K562 (cell line): Measurements from ENCODE around the gene ERBB3. TPM values are rescaled to one million over a fixed set of nuclear protein-coding genes. Genes with fewer than 3 reads are reported as not detected.

Source experiments
- ARID1B ChIP-seq: fragments of 450-650 bp; IDR thresholded peaks from 2 replicates; pipeline ENCODE4 v1.6.1; 2016; ENCODE audit warnings: antibody characterized with exemption, mild to moderate bottlenecking, inconsistent platforms
- JUNB ChIP-seq: fragments of 450-650 bp; formaldehyde crosslinking; conservative IDR thresholded peaks from 2 replicates; pipeline ENCODE4 v1.4.0; 2020; ENCODE audit warnings: mild to moderate bottlenecking
- KDM1A ChIP-seq, 2 experiments: fragments of 450-650 bp; IDR thresholded peaks; 2 replicates each; pipeline ENCODE4 v1.6.1; 2016; ENCODE audit warnings: mild to moderate bottlenecking in 2 of 2
- MCM3 ChIP-seq: fragments of 450-650 bp; IDR thresholded peaks from 2 replicates; pipeline ENCODE4 v1.6.1; 2016
- MCM7 ChIP-seq, 2 experiments: fragments of 450-650 bp; IDR thresholded peaks; 2 replicates each; pipeline ENCODE4 v1.6.1; 2016 to 2018
- TFAM ChIP-seq: fragments of 250-450 bp; sonication (Bioruptor Pico); conservative IDR thresholded peaks from 2 replicates; pipeline ENCODE4 v1.5.0; 2021; ENCODE audit warnings: mild to moderate bottlenecking, moderate library complexity
- ZFP36 ChIP-seq: fragments of 150-350 bp; IDR thresholded peaks from 2 replicates; pipeline ENCODE4 v1.6.1; 2018; ENCODE audit warnings: low read length, low read depth; ENCODE audit not compliant: partially characterized antibody
- ZNF507 ChIP-seq: conservative IDR thresholded peaks from 2 replicates; pipeline ENCODE4 v1.6.1; 2017; ENCODE audit warnings: missing genetic modification characterization, missing compliant biosample characterization
- polyA plus RNA-seq, 8 experiments: library from polyadenylated mRNA; depleted of rRNA in 4 of 8; stranded (reverse) in 5 of 8; unstranded in 3 of 8; fragments of >200 nt; fragmentation: Nextera tagmentation in 2 of 8; fragmentation: Illumina TruSeq in 1 of 8; extraction: Ambion mirVana in 2 of 8; extraction: Trizol in 1 of 8; gene quantifications; 2 replicates each; pipeline versions ENCODE4 v1.2.1 to v1.2.3, GENCODE V29; 2011 to 2014; ENCODE audit warnings: inconsistent platforms in 1 of 8, missing spikeins in 1 of 8
- total RNA-seq, 7 experiments: library from RNA; depleted of rRNA in 6 of 7; stranded (reverse); fragments of >200 nt in 6 of 7; fragmentation: Illumina TruSeq in 2 of 7; extraction: Trizol in 2 of 7; gene quantifications; 2 replicates each; pipeline versions ENCODE4 v1.2.1 to v1.2.3, GENCODE V29; 2011 to 2021; ENCODE audit warnings: low replicate concordance in 1 of 7
- TF ChIP-seq, protein P1 (sequence below): fragments of 450-650 bp; formaldehyde crosslinking; IDR thresholded peaks from 2 replicates; pipeline ENCODE4 v1.4.0; 2020; ENCODE audit warnings: mild to moderate bottlenecking, mixed read lengths
- TF ChIP-seq, protein P2 (sequence below): sonication (generic); formaldehyde crosslinking; IDR thresholded peaks from 2 replicates; pipeline ENCODE4 v1.8.0; 2022; ENCODE audit warnings: mild to moderate bottlenecking, missing genetic modification reagents
- TF ChIP-seq, protein P3 (sequence below): sonication (generic); formaldehyde crosslinking; IDR thresholded peaks from 2 replicates; pipeline ENCODE4 v1.8.0; 2022; ENCODE audit warnings: mild to moderate bottlenecking, missing genetic modification reagents, borderline replicate concordance
- TF ChIP-seq, protein P4 (sequence below), 2 experiments: fragments of 200-800 bp in 1 of 2; sonication (Bioruptor generic) in 1 of 2; sonication (generic) in 1 of 2; formaldehyde crosslinking in 1 of 2; IDR thresholded peaks in 1 of 2; conservative IDR thresholded peaks in 1 of 2; 2 replicates each; pipeline versions ENCODE4 v1.5.0 to v1.6.1; 2016 to 2020; ENCODE audit warnings: missing compliant biosample characterization in 1 of 2, missing genetic modification characterization in 1 of 2, missing genetic modification reagents in 1 of 2
- TF ChIP-seq, protein P5 (sequence below): fragments of 250-450 bp; sonication (Bioruptor Pico); IDR thresholded peaks from 2 replicates; pipeline ENCODE4 v1.6.1; 2021; ENCODE audit warnings: mild to moderate bottlenecking
- TF ChIP-seq, protein P6 (sequence below): fragments of 250-450 bp; sonication (Bioruptor Pico); IDR thresholded peaks from 2 replicates; pipeline ENCODE4 v1.4.0; 2020; ENCODE audit warnings: mild to moderate bottlenecking, moderate library complexity
- TF ChIP-seq, protein P7 (sequence below): sonication (generic); formaldehyde crosslinking; IDR thresholded peaks from 2 replicates; pipeline ENCODE4 v1.8.1; 2022; ENCODE audit warnings: missing genetic modification reagents

The ERBB3 gene
- total and polyA plus RNA-seq, 9 of the 15 experiments (the other 6 are each of a cell fraction or from before 2014, with no cell fraction given): 1.5 to 5.4 (median 3.8) TPM

DNA sequence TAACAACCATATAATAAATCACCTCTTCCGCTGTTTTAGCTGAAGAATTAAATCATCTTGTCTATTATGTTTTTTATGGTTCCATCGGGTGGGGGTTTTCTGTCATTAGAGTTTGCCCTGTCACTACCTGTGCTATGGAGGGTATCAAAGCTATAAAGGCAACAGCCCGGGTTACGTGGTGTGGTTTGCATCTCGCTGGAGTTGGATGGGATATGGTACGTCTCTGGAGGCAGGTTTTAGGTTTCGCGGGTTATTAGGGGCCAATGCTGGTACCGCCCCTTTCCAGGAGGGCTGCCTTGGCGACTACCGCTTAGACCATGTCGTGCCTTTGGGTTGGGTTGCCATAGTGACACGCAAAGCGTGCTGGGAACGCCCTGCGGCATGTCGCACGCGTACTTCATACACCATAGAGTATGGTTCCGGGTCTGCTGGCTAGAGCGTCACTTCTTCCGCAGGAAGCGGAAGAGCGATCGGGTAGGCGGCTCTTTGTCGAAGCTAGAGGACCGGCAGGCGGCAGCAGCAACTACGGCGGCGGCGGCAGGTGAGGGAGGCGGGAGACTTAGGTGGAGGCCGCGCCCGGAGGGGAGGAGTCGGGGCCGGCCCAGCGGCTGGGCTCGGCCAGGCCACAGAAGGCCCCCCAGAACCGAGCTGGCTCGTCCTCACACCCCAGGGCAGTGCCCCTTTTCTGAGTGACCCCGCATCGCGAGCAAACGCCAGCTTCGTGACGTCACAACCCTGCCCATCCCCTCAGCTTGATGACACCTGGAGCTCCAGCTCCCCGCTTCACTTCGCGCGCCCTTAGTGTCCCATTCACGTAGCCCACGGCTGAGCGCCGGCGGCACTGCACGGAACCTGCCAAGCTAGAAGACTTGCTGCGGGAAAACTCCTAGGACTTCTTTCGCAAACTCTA lies 38.1 kb downstream of the ERBB3 start, which contains the start of gene ZC3H10 (continued):
- TF ChIP-seq, protein P1, sequence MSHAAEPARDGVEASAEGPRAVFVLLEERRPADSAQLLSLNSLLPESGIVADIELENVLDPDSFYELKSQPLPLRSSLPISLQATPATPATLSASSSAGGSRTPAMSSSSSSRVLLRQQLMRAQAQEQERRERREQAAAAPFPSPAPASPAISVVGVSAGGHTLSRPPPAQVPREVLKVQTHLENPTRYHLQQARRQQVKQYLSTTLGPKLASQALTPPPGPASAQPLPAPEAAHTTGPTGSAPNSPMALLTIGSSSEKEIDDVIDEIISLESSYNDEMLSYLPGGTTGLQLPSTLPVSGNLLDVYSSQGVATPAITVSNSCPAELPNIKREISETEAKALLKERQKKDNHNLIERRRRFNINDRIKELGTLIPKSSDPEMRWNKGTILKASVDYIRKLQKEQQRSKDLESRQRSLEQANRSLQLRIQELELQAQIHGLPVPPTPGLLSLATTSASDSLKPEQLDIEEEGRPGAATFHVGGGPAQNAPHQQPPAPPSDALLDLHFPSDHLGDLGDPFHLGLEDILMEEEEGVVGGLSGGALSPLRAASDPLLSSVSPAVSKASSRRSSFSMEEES (CRISPR knock-in tag): 0 out of 2 replicates have a peak, but pooled peaks have one; percentile 0
- TF ChIP-seq, protein P2, sequence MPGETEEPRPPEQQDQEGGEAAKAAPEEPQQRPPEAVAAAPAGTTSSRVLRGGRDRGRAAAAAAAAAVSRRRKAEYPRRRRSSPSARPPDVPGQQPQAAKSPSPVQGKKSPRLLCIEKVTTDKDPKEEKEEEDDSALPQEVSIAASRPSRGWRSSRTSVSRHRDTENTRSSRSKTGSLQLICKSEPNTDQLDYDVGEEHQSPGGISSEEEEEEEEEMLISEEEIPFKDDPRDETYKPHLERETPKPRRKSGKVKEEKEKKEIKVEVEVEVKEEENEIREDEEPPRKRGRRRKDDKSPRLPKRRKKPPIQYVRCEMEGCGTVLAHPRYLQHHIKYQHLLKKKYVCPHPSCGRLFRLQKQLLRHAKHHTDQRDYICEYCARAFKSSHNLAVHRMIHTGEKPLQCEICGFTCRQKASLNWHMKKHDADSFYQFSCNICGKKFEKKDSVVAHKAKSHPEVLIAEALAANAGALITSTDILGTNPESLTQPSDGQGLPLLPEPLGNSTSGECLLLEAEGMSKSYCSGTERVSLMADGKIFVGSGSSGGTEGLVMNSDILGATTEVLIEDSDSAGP (CRISPR knock-in tag): no peak
- TF ChIP-seq ARID1B (no peak; the same call in 1 of the 2 replicates), MCM3 (no peak), ZNF507 (no peak), KDM1A (IDR thresholded peaks at IDR 0.05) (no peak), MCM7 (IDR thresholded peaks at IDR 0.05) (no peak), TFAM (CRISPR knock-in tag) (no peak), ZFP36 (peak; percentile 31), JUNB (CRISPR knock-in tag) (no peak)
- TF ChIP-seq, protein P3, sequence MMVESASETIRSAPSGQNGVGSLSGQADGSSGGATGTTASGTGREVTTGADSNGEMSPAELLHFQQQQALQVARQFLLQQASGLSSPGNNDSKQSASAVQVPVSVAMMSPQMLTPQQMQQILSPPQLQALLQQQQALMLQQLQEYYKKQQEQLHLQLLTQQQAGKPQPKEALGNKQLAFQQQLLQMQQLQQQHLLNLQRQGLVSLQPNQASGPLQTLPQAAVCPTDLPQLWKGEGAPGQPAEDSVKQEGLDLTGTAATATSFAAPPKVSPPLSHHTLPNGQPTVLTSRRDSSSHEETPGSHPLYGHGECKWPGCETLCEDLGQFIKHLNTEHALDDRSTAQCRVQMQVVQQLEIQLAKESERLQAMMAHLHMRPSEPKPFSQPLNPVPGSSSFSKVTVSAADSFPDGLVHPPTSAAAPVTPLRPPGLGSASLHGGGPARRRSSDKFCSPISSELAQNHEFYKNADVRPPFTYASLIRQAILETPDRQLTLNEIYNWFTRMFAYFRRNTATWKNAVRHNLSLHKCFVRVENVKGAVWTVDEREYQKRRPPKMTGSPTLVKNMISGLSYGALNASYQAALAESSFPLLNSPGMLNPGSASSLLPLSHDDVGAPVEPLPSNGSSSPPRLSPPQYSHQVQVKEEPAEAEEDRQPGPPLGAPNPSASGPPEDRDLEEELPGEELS (CRISPR knock-in tag): no peak
- TF ChIP-seq, protein P4, sequence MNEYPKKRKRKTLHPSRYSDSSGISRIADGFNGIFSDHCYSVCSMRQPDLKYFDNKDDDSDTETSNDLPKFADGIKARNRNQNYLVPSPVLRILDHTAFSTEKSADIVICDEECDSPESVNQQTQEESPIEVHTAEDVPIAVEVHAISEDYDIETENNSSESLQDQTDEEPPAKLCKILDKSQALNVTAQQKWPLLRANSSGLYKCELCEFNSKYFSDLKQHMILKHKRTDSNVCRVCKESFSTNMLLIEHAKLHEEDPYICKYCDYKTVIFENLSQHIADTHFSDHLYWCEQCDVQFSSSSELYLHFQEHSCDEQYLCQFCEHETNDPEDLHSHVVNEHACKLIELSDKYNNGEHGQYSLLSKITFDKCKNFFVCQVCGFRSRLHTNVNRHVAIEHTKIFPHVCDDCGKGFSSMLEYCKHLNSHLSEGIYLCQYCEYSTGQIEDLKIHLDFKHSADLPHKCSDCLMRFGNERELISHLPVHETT (CRISPR knock-in tag; conservative IDR thresholded peaks at IDR 0.05 in 1 of 2, IDR thresholded peaks at IDR 0.05 in 1 of 2): peak in 1 of 2 experiments; percentile 98; a peak in 2 of 4 replicates
- TF ChIP-seq, protein P5, sequence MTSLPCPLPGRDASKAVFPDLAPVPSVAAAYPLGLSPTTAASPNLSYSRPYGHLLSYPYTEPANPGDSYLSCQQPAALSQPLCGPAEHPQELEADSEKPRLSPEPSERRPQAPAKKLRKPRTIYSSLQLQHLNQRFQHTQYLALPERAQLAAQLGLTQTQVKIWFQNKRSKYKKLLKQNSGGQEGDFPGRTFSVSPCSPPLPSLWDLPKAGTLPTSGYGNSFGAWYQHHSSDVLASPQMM (CRISPR knock-in tag): 0 out of 2 replicates have a peak, but pooled peaks have one; percentile 23
- TF ChIP-seq, protein P6, sequence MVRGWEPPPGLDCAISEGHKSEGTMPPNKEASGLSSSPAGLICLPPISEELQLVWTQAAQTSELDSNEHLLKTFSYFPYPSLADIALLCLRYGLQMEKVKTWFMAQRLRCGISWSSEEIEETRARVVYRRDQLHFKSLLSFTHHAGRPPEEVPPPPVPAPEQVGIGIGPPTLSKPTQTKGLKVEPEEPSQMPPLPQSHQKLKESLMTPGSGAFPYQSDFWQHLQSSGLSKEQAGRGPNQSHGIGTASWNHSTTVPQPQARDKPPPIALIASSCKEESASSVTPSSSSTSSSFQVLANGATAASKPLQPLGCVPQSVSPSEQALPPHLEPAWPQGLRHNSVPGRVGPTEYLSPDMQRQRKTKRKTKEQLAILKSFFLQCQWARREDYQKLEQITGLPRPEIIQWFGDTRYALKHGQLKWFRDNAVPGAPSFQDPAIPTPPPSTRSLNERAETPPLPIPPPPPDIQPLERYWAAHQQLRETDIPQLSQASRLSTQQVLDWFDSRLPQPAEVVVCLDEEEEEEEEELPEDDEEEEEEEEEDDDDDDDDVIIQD: no peak
- TF ChIP-seq, protein P7, sequence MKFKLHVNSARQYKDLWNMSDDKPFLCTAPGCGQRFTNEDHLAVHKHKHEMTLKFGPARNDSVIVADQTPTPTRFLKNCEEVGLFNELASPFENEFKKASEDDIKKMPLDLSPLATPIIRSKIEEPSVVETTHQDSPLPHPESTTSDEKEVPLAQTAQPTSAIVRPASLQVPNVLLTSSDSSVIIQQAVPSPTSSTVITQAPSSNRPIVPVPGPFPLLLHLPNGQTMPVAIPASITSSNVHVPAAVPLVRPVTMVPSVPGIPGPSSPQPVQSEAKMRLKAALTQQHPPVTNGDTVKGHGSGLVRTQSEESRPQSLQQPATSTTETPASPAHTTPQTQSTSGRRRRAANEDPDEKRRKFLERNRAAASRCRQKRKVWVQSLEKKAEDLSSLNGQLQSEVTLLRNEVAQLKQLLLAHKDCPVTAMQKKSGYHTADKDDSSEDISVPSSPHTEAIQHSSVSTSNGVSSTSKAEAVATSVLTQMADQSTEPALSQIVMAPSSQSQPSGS (CRISPR knock-in tag): no peak
